Lower lobe of right lung (tissue), 2 donors: Measurements from ENCODE around the gene SRRM2. TPM values are rescaled to one million over a fixed set of nuclear protein-coding genes. Genes with fewer than 3 reads are reported as not detected.
A peak's percentile ranks its signal among the peaks of the same experiment; 100 is the strongest.

Experiments used
- ATAC-seq, 2 donors: fragments of 200-7000 bp; cut with Tn5 transposase; one replicate each; pipeline ENCODE4 v1.9.1; 2020 to 2022; ENCODE audit warnings: mild to moderate bottlenecking in 2 of 2, moderate library complexity in 2 of 2
- DNase-seq: peaks from one replicate; pipeline ENCODE4 v3.0.0-alpha.2; 2020
- H3K27ac ChIP-seq: fragments of 200-600 bp; one replicate; pipeline ENCODE4 v1.8.0; 2022
- H3K27me3 ChIP-seq: fragments of 200-600 bp; one replicate; pipeline ENCODE4 v1.8.0; 2022; ENCODE audit warnings: low read depth
- H3K36me3 ChIP-seq: fragments of 200-600 bp; one replicate; pipeline ENCODE4 v1.8.0; 2022; ENCODE audit warnings: mild to moderate bottlenecking
- H3K4me1 ChIP-seq: fragments of 200-600 bp; one replicate; pipeline ENCODE4 v1.8.0; 2022
- H3K4me3 ChIP-seq: fragments of 200-600 bp; one replicate; pipeline ENCODE4 v1.8.0; 2022; ENCODE audit warnings: mild to moderate bottlenecking
- H3K9me3 ChIP-seq: fragments of 200-600 bp; one replicate; pipeline ENCODE4 v1.8.0; 2022
- CTCF ChIP-seq: fragments of 200-600 bp; IDR thresholded peaks from one replicate; pipeline ENCODE4 v1.8.0; 2022; ENCODE audit warnings: antibody characterized with exemption, mild to moderate bottlenecking
- intact Hi-C: fragments of 100-400 bp; cut with DNase I; formaldehyde crosslinking; loops from one replicate; pipeline ENCODE4 v1.11.0; 2022
- total RNA-seq: library from RNA; stranded (reverse); fragmentation: NEBNext Ultra II Directional; extraction: Animal tissue kit (Norgen Biotek cat#: 25700); gene quantifications from one replicate; pipeline ENCODE4 v1.2.1, GENCODE V29; 2021
- donor health status: DM: no; HTN: yes; CAD: no; lungs with severe emphysema.

SRRM2 gene
- total RNA-seq, 1 donor from 2014 or later: 659 TPM

- no peaks in the 10 kb centered on the region for H3K27me3 ChIP-seq
- peak; percentile 36 for DNase-seq
- no peaks in the 10 kb centered on the region for H3K9me3 ChIP-seq
- H3K27ac ChIP-seq: no peak overlapping the region
- H3K36me3 ChIP-seq: no peaks in the 10 kb centered on the region
- intact Hi-C loops: no loop called here
- no peak overlapping the region for H3K4me3 ChIP-seq
- TF ChIP-seq CTCF: no peak
- peak in 1 of 2 donors; percentile 7 for ATAC-seq
- no peaks in the 10 kb centered on the region for H3K4me1 ChIP-seq
These were observed 9.2 kb upstream of the SRRM2 start for GRCh38 chr16:2743007-2743810.

- Histone ChIP-seq H3K4me3 (no peak overlapping the region), H3K36me3 (no peaks in the 10 kb centered on the region), H3K27me3 (no peaks in the 10 kb centered on the region), H3K27ac (no peak overlapping the region), H3K9me3 (no peaks in the 10 kb centered on the region), H3K4me1 (no peaks in the 10 kb centered on the region)
- peak; percentile 10 for DNase-seq
- TF ChIP-seq CTCF: no peak
- intact Hi-C loops: no loop called here
- no peak for ATAC-seq
These were observed 7.7 kb upstream of the SRRM2 start for GRCh38 chr16:2744711-2745110.

- no peak for TF ChIP-seq CTCF
- no peak for ATAC-seq
These were observed 7.1 kb upstream of the SRRM2 start for GRCh38 chr16:2745116-2745890.

GRCh38 chr16:2745961-2746360, 6.5 kb upstream of the SRRM2 start:
- Histone ChIP-seq H3K27me3 (no peaks in the 10 kb centered on the region), H3K9me3 (no peaks in the 10 kb centered on the region), H3K4me1 (no peaks in the 10 kb centered on the region), H3K4me3 (no peak overlapping the region), H3K27ac (no peak overlapping the region), H3K36me3 (no peaks in the 10 kb centered on the region)
- no peak for TF ChIP-seq CTCF
- DNase-seq (peak; percentile 18), ATAC-seq (no peak)
- intact Hi-C loops: no loop called here

More at GRCh38 chr16:2745116-2745890, 7.1 kb upstream of the SRRM2 start:
- Histone ChIP-seq H3K27ac (no peak overlapping the region), H3K27me3 (no peaks in the 10 kb centered on the region), H3K4me3 (no peak overlapping the region), H3K4me1 (no peaks in the 10 kb centered on the region), H3K36me3 (no peaks in the 10 kb centered on the region), H3K9me3 (no peaks in the 10 kb centered on the region)
- DNase-seq: peak; percentile 37
- intact Hi-C loops: no loop called here

GRCh38 chr16:2748757-2749455, 3.5 kb upstream of the SRRM2 start:
- ATAC-seq (no peak), DNase-seq (peak; percentile 28)
- no peak overlapping the region for H3K27ac ChIP-seq
- H3K27me3 ChIP-seq: no peaks in the 10 kb centered on the region
- TF ChIP-seq CTCF: no peak
- H3K4me1 ChIP-seq: peaks cover 7% of the 10 kb centered on the region
- no peak overlapping the region for H3K4me3 ChIP-seq
- H3K9me3 ChIP-seq: no peaks in the 10 kb centered on the region
- intact Hi-C loops: no loop called here
- no peaks in the 10 kb centered on the region for H3K36me3 ChIP-seq
